NCI-H1048 (cell line): Measurements from ENCODE around the gene COL21A1.

Source experiments
- DNase-seq: peaks from one replicate; lab custom pipeline; 2025; lab: John Stamatoyannopoulos, UW

Gene COL21A1

DNA sequence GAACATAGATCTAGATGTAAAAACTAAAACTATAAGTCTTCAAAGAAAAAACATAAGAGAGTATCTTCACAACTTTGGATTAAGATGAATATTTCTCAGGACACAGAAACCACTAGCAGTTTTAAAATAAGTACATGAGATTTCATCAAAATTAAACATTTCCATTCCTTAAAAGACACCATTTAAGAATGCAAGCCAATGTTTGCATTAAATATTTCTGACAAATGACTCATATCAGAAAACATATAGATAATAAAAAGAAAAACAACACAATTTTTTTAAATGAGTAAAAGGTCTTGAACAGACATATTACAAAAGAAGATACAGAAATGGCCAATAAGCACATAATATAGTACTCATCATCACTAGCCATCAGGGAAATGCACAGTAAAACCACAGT, 59.7 kb downstream of the COL21A1 start:
- DNase-seq: no peak

DNA sequence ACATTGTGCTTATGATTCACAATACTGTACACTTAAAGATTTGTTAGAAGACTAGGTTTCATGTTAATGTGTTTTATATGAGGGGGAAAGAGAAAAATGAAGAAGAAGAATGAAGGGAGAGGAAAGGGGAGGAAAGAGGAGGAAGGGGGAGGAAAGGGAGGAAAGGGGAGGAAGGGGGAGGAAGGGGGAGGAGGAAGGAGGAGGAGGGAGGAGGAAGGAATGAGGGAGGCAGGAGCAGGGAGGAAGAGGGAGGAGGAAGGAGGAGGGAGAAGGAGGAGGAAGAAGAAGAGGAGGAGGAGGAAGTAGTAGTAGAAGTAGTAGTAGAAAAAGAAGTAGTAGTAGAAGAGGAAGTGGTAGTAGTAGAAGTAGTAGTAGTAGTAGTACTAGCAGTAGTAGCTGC, 70.6 kb downstream of the COL21A1 start:
- DNase-seq: no peak

DNA sequence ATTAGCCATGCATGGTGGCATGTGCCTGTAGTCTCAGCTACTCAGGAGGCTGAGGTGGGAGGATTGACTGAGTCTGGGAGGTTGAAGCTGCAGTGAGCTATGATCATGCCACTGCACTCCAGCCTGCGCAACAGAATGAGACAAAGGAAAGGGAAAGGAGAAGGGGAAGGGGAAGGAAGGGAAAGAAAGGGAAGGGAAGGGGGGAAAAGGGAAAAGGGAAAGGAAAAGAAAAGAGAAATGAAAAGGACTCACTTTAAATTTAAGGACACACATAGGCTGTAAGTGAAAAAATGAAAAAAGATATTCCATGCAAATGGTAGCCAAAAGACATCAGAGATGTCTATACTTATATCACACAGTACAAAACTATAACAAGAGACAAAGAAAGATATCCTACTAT, 74.2 kb downstream of the COL21A1 start:
- no peak for DNase-seq

DNA sequence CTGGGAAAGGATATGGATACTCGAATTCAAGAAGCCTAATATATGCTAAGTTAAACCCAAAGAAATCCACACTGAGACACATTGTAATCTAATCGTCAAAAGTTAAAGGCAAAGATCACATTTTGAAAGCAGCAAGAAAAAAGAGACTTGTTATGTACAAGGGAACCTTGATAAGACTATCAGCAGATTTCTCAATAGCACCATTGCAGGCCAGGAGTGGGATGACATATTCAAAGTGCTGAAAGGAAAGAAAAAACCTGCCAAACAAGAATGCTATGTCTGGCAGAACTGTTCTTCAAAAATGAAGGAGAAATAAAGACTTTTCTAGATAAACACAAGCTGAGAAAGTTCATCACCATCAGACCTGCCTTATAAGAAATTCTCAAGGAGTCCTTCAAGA, 75.2 kb downstream of the COL21A1 start:
- no peak for DNase-seq

DNA sequence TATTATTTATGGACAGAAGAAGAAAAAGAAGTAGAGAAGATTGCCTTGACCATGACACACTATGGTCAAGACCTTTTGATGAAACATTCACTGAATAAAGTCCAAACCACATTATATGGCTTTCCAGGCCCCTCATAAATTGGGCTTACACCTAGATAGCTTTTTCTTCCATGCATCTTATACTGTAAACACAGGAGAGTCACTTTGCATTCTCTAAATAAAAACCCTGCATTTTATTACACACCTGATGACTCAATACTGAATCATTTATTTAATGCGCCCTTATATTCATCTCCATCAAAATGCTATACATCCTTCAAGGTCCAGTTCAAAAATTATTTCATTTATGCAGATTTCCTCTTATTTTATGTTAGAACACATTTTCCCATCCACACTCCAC, 78.0 kb downstream of the COL21A1 start:
- no peak for DNase-seq

DNA sequence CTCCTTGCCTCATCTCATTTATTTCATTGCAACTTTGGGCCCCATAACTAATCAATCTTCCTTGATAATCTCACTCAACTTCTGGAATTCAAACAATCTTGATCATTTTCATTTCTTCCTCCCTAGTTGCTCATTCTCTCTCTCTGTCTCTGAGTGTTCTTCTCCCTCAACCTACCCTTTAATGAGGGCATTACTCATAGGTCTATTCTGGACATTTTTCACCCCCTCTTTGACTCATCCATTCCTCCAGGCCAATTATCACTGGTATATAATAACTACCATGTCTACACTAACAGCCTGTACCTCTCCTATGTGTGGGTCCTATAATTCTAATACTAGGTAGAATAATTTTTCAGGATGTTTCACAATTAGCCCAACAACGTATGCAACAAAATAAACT, 78.8 kb downstream of the COL21A1 start:
- DNase-seq: no peak

DNA sequence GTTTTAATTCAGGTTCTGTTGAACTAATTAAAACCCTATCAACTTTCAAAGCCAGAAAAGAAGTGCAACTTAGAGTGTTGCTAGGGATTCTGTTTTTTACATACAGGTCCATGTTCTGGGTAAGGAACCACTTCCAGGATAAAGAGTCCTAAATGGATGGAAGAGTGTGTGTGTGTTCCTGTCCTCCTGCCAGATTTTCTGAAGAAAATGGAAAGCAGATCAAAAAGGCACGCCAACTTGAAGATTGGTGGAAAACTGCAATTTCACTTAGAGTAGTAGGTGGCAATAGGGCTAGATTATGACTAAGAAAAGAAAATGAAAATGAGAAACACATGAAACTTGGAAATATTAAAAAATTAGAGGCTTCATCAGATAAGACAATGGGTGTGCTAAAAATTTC, 85.3 kb downstream of the COL21A1 start:
- DNase-seq: no peak

DNA sequence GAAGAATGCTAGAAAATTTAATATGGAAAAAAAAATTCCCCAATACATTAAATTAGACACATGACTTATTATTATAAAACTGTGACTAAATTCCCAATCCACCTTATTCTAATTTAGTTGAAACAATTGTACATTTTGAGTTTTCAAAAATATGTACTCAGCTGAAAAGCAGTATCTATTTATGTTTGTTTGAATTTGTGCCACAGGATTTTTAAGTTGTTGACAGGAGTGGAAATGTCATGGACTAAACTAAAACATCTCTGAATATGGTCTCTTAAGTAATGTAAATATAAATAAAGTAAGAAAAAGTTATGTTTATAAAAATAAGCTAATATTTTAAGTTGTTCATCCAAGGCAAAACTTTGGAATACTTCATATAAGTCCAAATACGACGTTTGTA, 86.9 kb downstream of the COL21A1 start:
- DNase-seq: no peak

DNA sequence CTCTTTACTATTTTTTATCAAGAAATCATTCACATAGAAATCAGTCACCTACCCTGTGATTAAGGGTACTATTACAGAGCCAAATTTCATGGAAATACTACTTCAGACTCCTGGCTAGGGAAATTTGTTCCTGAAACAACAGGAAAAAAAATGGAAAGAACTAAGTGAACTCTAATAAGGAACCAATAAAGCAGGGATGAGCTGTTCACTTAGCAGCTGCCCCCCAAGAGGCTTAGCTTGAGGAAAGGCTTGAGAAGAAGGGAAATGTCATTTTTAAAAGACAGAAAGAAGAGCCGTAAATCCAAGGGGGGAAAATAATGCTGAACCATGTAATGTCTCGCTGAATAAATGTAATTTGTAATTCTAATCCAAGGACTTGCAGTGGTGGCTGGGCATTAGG, 88.8 kb downstream of the COL21A1 start:
- DNase-seq: no peak

DNA sequence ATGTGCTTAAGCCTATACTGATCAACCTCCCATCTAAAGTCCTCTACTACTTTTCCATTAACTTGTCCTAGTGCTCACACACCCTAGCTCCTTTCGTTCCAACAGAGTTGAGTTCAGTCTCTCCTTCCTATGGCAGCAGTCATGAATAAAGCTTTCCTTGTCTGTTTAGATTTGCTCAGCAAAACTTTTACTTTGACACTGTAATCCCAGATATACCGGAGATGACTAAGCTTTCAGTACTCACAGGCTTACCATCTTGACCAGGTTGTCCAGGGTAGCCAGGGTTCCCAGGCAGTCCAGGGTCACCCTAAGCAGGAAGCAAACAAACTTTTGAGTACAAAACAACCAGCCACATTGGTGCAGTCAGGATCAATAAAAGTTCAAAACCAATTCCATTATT, 90.7 kb downstream of the COL21A1 start:
- no peak for DNase-seq

DNA sequence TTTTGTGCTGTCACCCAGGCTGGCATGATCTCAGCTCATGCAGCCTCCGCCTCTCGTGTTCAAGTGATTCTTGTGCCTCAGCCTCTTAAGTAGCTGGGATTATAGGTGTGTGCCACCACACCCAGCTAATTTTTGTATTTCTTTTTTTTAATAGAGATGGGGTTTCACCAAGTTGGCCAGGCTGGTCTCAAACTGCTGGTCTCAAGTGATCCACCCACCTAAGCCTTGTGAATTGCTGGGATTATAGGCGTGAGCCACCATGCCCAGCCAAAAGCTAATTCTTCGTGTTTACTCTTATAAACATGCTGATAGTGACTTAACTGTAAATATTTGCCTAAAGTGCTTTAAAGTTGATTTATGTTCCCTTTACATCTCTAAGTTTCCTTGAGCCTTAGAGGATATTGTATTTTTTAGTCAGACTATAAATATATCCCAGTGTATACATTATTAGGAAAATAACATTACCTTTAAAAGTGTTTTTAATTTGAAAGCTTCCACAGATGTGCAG, 91.7 kb downstream of the COL21A1 start:
- DNase-seq: no peak

DNA sequence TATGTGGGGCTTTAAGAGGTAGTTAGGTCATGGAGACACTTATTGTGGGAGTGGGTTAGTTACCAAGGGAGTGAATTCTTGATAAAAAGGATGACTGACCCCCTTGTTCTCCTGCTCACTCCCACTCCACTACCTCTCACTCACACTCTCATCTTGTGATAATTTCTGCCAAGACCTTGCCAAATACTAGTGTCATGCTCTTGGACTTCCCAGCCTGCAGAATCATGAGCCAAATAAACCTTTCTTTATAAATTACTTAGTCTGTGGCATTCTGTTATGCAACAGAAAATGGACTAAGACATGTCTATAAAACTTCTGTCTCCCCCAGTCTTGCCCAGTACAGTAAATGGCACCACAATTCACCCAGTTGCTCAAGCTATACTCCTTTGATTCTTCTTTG, 93.3 kb downstream of the COL21A1 start:
- DNase-seq: no peak

DNA sequence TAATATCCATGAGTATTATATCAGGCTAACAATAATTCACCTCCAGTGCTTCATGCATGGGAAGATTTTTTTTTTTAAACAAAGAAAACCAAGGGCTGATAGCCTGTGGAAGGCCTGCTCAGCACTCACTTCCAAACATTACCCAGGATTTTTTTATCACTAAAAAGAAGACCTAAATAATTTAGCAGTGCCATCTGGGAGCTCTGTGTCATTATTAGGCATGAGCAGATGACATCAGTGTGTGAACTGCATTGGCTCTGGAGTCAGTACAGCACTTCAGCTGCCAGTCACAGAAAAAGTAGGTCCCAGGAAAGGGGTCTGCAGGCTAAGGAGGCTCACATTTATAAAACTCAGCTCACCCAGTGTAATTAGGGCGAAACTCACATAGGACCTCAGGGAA, 94.8 kb downstream of the COL21A1 start:
- no peak for DNase-seq

DNA sequence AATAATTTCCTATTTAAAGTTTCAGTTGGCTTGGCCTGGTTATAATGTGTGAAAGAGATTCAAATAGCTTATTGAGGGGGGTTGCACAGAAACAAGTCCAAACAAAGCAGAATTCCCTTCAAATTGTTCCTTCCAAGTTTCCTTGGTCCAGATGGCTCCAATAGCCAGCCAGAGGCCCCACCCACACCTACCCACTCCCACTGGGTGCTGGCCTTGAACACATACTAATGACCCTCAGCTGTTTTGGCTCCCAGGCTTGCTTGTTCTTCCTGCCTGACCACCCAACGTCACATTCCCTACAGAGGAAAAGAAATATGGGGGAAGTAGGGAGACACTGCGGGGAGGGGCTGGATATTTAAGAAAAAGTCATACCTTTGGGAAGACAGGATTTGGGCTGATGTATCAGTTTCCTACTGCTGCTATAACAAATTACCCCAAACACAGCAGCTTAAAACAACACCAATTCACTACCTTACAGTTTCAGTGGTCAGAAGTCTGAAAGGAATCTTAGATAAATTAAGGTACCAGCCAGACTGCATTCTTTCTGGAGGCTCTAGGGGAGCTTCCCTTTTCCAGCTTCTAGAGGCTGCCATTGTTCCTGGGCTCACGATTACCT, 95.7 kb downstream of the COL21A1 start:
- DNase-seq: no peak

DNA sequence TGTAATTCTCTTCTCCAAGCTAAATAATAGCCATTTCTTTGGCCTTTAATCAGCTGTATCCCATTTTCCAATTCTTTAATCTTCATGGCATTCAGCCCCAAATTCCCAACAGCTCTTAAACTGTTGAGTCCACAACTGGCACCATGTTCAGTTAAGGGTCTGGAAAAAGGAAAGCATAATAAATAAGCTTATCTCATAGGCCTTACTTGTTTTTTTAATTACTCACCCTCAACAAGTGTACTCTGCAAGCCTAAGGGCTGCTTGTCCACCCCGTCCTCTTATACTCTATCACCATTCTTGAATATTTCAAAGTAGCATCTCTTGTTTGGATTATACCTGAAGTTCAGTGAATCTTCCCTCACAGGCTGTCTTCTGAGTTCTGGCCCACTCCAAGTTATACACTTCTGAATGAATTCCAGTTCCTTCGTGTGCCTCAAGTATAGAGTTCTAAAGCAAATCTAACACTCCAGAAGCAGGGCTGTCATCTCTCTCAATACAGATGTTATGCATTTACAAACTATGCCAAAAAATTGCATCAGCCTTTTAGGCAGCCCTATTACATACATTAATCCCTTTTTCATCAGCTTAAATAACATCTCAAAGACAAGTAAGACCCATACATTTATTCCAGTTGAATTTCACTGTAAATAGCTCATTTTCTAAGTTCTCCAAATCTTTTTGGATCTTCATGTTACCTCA, 98.7 kb downstream of the COL21A1 start:
- no peak for DNase-seq

DNA sequence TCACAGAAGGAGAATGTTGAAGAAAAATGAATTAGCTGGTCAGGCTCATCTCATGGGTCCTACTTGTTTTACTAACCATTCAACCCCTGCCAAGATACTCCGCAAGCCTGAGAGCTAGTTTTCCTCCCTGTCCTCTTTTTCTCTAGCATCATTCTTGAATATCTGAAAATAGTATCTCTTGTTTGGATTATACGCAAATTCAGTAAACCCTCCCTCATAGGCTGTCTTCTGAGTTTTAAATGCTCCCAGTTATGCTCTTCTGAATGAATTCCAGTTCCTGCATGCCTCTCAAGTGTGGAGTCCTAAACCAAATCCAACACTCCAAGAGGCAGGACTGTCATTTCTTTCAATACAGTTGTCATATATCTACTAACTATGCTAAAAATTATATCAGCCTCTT, 99.6 kb downstream of the COL21A1 start:
- no peak for DNase-seq

DNA sequence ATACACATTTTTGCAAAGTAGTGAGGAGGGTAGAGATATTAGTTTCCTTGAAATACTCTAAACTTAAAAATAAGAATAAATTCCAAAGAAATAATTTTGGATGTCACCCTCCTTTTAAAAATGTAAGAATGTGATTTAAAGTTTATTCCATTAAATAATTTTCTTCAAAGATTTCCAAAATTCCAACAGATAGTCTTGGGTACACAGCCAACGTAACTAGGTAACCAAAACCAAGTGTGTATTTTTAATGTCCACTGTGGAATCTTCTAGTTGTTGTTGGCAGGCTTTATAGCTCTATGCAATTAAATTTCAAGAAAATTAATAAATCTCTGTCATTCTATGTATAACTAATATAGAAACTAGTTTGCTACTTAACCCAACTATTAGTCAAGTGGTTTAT, 101.3 kb downstream of the COL21A1 start:
- no peak for DNase-seq

DNA sequence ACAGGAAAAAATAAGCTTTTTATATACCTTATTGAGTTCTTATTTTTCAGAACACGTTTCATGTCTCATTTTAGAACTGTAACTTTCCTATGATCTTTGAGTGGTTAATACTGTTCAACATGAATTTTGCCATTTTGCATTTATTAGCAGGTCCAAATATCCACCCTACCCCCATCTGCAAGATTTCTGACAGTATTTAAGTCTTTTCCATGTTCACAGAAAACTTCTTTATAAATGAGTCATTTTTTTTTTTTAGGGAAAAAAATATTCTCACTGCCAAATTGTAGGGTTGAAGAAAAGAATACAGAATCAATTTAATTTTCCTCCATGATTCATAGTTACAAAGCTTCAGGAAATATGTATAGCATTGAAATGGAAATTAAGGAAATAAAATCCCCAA, 101.8 kb downstream of the COL21A1 start:
- no peak for DNase-seq

DNA sequence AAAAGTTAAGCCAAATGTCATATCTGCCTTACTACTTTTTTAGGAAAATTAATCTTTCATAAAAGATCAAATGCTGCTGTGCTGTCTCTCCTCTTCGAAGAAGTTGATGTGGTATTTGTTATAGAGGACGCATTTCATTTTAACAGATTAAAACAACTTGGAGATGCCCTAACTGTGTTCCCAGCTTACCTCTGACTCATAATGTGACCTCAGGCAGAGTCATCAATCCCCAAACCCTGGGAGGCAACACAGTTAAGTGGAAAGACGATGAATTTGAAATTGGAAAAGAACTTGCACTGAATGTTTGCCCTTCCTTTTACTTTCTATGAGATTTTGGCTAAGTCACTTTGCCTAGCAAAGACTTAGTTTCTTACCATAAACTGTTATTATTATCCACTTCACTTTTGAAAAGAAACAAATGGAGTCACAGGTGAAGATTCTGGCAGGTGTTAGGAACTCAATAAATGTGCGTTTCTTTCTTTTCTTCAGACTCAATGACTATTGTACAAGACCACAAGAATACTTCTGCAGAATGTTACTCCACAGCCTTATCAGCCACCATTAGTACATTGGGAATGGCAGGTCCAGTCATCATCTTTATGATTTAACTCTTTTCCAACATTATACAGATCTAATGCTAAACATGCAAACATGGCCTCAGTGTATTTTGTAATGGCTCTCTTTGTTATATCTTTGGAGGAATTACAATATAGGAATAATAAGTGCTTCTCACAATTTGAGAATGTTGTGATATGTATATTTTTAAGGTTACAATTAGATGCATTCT, 102.6 kb downstream of the COL21A1 start:
- DNase-seq: no peak

DNA sequence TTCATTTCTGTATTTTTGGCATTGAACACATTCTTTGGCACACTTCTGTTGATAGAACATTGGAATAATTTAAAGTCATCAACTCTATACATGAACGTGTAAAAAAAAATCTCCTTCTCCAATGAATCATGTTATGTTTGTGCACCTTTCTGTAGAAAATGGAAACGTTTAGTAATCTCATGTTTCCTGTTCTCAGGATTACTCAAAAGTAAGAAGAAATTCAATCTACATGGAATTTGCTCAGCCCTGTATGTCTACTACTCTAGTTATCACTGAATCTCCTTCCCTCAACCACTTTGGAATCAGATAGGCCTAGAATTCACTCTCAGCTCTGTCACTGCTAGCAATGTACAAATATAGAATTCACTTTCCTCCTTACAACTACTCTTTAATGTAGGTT, 103.6 kb downstream of the COL21A1 start:
- no peak for DNase-seq

DNA sequence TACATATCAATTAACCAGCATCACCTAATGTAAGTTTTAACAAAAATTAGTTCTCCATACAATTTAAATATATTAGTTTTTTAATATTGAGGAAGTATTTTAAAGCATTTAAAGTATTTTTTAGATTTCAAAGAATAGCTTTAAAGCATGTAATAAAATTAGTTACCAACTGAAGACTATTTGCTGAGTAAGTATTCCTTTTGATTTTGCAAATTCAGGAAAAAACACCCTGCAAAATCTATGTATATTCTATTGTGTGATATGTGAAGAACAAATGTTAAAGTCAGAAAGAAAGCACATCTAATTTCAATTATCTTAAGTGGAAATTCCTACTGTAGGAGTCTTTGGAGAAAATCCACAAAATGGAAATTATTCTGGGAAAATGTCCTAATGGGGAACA, 107.3 kb downstream of the COL21A1 start:
- DNase-seq: no peak

DNA sequence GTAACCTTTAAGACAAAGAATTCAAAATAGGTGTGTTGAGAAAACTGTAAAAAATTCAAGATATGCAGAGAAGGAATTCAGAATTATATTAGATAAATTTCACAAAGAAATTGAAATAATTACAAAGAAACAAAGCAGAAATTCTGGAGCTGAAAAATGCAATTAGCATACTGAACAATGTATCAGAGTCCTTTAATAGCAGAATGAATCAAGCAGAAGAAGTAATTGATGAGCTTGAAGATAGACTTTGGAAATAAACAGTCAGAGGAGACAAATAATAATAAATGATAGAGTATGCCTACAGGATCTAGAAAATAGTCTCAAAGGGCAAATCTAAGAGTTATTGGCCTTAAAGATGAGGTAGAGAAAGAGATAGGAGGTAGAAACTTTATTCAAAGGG, 131.7 kb downstream of the COL21A1 start:
- DNase-seq: no peak

DNA sequence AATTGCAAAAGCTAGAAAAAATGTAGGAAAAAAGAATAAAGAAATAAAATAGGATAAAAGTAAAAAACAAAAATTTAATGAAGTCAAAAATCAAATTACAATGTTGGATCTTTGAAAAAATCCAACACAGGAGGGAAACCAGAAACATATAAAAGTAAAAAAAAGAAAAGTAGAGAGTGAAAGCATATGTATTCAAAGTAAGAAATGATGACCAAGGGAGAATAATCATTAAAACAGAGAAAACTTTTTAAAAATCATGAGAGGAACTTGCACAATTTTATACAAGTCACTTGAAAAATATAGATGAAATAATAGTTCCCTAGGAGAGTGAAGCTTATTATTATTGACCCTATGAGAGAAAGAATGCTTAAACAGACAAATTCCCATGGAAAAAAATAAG, 138.2 kb downstream of the COL21A1 start:
- no peak for DNase-seq
